Glomerular endothelial cell (primary cell): ENCODE data around the gene TUBB2B. TPM values are rescaled to one million over a fixed set of nuclear protein-coding genes. Genes with fewer than 3 reads are reported as not detected.
A peak's percentile ranks its signal among the peaks of the same experiment; 100 is the strongest.
"Not testable (repeated sequence)": the region's sequence is repeated elsewhere in the genome, so short reads cannot be mapped to it uniquely, and the experiment has no call there.

Experiments
- DNase-seq: peaks from one replicate; pipeline ENCODE4 v3.0.0-alpha.2; 2011; ENCODE audit warnings: low read depth, low spot score; ENCODE audit errors: extremely low read depth
- total RNA-seq: library from RNA; depleted of rRNA; stranded (reverse); fragments of >200 nt; gene quantifications from 2 replicates; pipeline ENCODE4 v1.2.3, GENCODE V29; 2015

Gene TUBB2B
- total RNA-seq, 1 donor from 2014 or later: 31.3 TPM

GRCh38 chr6:3212261-3212660 is 15.2 kb downstream of the TUBB2B start:
- DNase-seq: no peak

- no peak for DNase-seq
Measured at GRCh38 chr6:3211681-3212080, 15.8 kb downstream of the TUBB2B start.

GRCh38 chr6:3210024-3210610 is 17.3 kb downstream of the TUBB2B start:
- no peak for DNase-seq

- DNase-seq: no peak
Measured at GRCh38 chr6:3209114-3210023, 18.1 kb downstream of the TUBB2B start.

GRCh38 chr6:3208775-3209113 is 18.7 kb downstream of the TUBB2B start:
- no peak for DNase-seq

- DNase-seq: no peak
Measured at GRCh38 chr6:3208098-3208774, 19.2 kb downstream of the TUBB2B start.

- DNase-seq: no peak
Measured at GRCh38 chr6:3206339-3207015, 21.0 kb downstream of the TUBB2B start.

GRCh38 chr6:3205913-3206312 is 21.5 kb downstream of the TUBB2B start:
- no peak for DNase-seq

GRCh38 chr6:3204921-3205320 is 22.5 kb downstream of the TUBB2B start:
- no peak for DNase-seq

- DNase-seq: no peak
Measured at GRCh38 chr6:3202999-3203696, 24.3 kb downstream of the TUBB2B start.

- no peak for DNase-seq
Measured at GRCh38 chr6:3201388-3201787, 26.1 kb downstream of the TUBB2B start.

GRCh38 chr6:3200682-3201081 is 26.8 kb downstream of the TUBB2B start:
- no peak for DNase-seq

- no peak for DNase-seq
Measured at GRCh38 chr6:3199382-3199781, 28.1 kb downstream of the TUBB2B start.

- not testable (repeated sequence) for DNase-seq
Measured at GRCh38 chr6:3197734-3198133, 29.7 kb downstream of the TUBB2B start.

GRCh38 chr6:3196770-3197169 is 30.7 kb downstream of the TUBB2B start:
- DNase-seq: no peak

GRCh38 chr6:3195695-3196497 is 31.6 kb downstream of the TUBB2B start:
- DNase-seq: no peak

GRCh38 chr6:3195420-3195694 is 32.1 kb downstream of the TUBB2B start:
- no peak for DNase-seq

GRCh38 chr6:3194535-3195419 is 32.7 kb downstream of the TUBB2B start:
- peak; percentile 42 for DNase-seq
